Mesenchymal stem cell (in vitro differentiated cells and primary cell): ENCODE measurements around the gene CCDC136.

ENCODE experiments used
- DNase-seq: peaks from one replicate; pipeline ENCODE4 v3.0.0-alpha.2; 2013
- H2AFZ ChIP-seq: one replicate; pipeline ENCODE4 v1.6.1; 2013; ENCODE audit warnings: low read depth, mild to moderate bottlenecking, control low read depth, inconsistent platforms, low read length, moderate library complexity
- H2AK5ac ChIP-seq: 2 replicates; pipeline ENCODE4 v1.6.1; 2013; ENCODE audit warnings: low read length, moderate library complexity, mild to moderate bottlenecking, inconsistent platforms; ENCODE audit not compliant: severe bottlenecking
- H2BK120ac ChIP-seq: one replicate; pipeline ENCODE4 v1.6.1; 2013; ENCODE audit warnings: low read depth, mild to moderate bottlenecking, inconsistent platforms, low read length, moderate library complexity
- H2BK12ac ChIP-seq, 2 experiments: one replicate each; pipeline ENCODE4 v1.6.1; 2013; ENCODE audit warnings: inconsistent platforms in 2 of 2, low read length in 2 of 2, mild to moderate bottlenecking in 2 of 2, moderate library complexity in 2 of 2, control low read depth in 1 of 2
- H2BK15ac ChIP-seq: one replicate; pipeline ENCODE4 v1.6.1; 2013; ENCODE audit warnings: mild to moderate bottlenecking, low read depth, inconsistent platforms; ENCODE audit not compliant: poor library complexity, severe bottlenecking
- H2BK5ac ChIP-seq: 2 replicates; pipeline ENCODE4 v1.6.1; 2013; ENCODE audit warnings: low read depth, mild to moderate bottlenecking, low read length, control low read depth, inconsistent platforms; ENCODE audit not compliant: poor library complexity, severe bottlenecking
- H3K14ac ChIP-seq, 2 experiments: one replicate each; pipeline ENCODE4 v1.6.1; 2013; ENCODE audit warnings: inconsistent platforms in 2 of 2, low read length in 2 of 2, control low read depth in 1 of 2, mild to moderate bottlenecking in 1 of 2, moderate library complexity in 1 of 2
- H3K18ac ChIP-seq, 2 experiments: one replicate each; pipeline ENCODE4 v1.6.1; 2013; ENCODE audit warnings: inconsistent platforms in 2 of 2, low read length in 2 of 2, control low read depth in 1 of 2, low read depth in 1 of 2, mild to moderate bottlenecking in 1 of 2
- H3K23ac ChIP-seq, 2 experiments: one replicate each; pipeline ENCODE4 v1.6.1; 2013; ENCODE audit warnings: inconsistent platforms in 2 of 2, low read length in 2 of 2, mild to moderate bottlenecking in 2 of 2, moderate library complexity in 2 of 2, control low read depth in 1 of 2
- H3K27ac ChIP-seq: 2 replicates; pipeline ENCODE4 v1.5.1; 2013; ENCODE audit warnings: mild to moderate bottlenecking, moderate library complexity, low read length, control low read depth, inconsistent platforms; ENCODE audit not compliant: poor library complexity, severe bottlenecking
- H3K27me3 ChIP-seq, 2 experiments: 2 replicates each; pipeline versions ENCODE4 v1.6.1 to v1.7.0; 2013; ENCODE audit warnings: low read length in 2 of 2, mild to moderate bottlenecking in 2 of 2, moderate library complexity in 2 of 2, control low read depth in 1 of 2, inconsistent platforms in 1 of 2; ENCODE audit not compliant: control insufficient read depth in 1 of 2, insufficient read depth in 1 of 2
- H3K36me3 ChIP-seq, 2 experiments: 2 replicates each; pipeline versions ENCODE4 v1.6.1 to v1.7.0; 2013; ENCODE audit warnings: low read length in 2 of 2, control low read depth in 1 of 2, inconsistent platforms in 1 of 2, low read depth in 1 of 2, mild to moderate bottlenecking in 1 of 2; ENCODE audit not compliant: insufficient read depth in 2 of 2, control insufficient read depth in 1 of 2
- H3K4ac ChIP-seq, 2 experiments: one replicate each; pipeline ENCODE4 v1.6.1; 2013; ENCODE audit warnings: inconsistent platforms in 2 of 2, low read length in 2 of 2, mild to moderate bottlenecking in 2 of 2, moderate library complexity in 2 of 2, control low read depth in 1 of 2, low read depth in 1 of 2
- H3K4me1 ChIP-seq: 2 replicates; pipeline ENCODE4 v1.6.1; 2013; ENCODE audit warnings: low read depth, low read length, control low read depth; ENCODE audit not compliant: control insufficient read depth, insufficient read depth
- H3K4me2 ChIP-seq: 2 replicates; pipeline ENCODE4 v1.6.1; 2013; ENCODE audit warnings: low read length, mild to moderate bottlenecking, inconsistent platforms; ENCODE audit not compliant: poor library complexity, severe bottlenecking
- H3K4me3 ChIP-seq, 2 experiments: 2 replicates each; pipeline versions ENCODE4 v1.5.1 to v1.7.0; 2013; ENCODE audit warnings: low read length in 2 of 2, mild to moderate bottlenecking in 2 of 2, control low read depth in 1 of 2, low read depth in 1 of 2; ENCODE audit not compliant: insufficient read depth in 1 of 2
- H3K79me1 ChIP-seq: replicated peaks from 2 replicates; pipeline ENCODE4 v1.6.1; 2013; ENCODE audit warnings: mild to moderate bottlenecking, control low read depth, low read length, inconsistent platforms; ENCODE audit not compliant: poor library complexity, severe bottlenecking
- H3K9ac ChIP-seq: 2 replicates; pipeline ENCODE4 v1.7.0; 2013; ENCODE audit warnings: mild to moderate bottlenecking, low read length, moderate library complexity
- H3K9me3 ChIP-seq: 2 replicates; pipeline ENCODE4 v1.7.0; 2013; ENCODE audit warnings: mild to moderate bottlenecking, low read length; ENCODE audit not compliant: control insufficient read depth
- H4K8ac ChIP-seq: one replicate; pipeline ENCODE4 v1.6.1; 2013; ENCODE audit warnings: inconsistent platforms, mild to moderate bottlenecking, low read length, moderate library complexity
- H4K91ac ChIP-seq: one replicate; pipeline ENCODE4 v1.6.1; 2013; ENCODE audit warnings: mild to moderate bottlenecking, low read length, inconsistent platforms
- WGBS: methylation state at CpG from one replicate; pipeline ENCODE4 v1.1.7; 2013; ENCODE audit warnings: mixed read lengths; 5-methylcytosine and 5-hydroxymethylcytosine counted together

CCDC136 gene

GRCh38 chr7:128790315-128791041 is 1.3 kb upstream of the CCDC136 start:
- Histone ChIP-seq H2BK15ac (peak overlapping the region; percentile 73), H2BK12ac (no peak overlapping the region), H3K79me1 (no peaks in the 10 kb centered on the region), H3K36me3 (peaks cover 2 to 19% of the 10 kb centered on the region in 2 experiments), H4K8ac (peak overlapping the region; percentile 7), H3K23ac (peak overlapping the region in 1 of 2 experiments; percentile 86), H3K18ac (peak overlapping the region in 1 of 2 experiments; percentile 78), H3K27ac (no peak overlapping the region), H3K4me1 (peaks cover 9% of the 10 kb centered on the region), H3K4me2 (peak overlapping the region; percentile 99), H2BK5ac (no peak overlapping the region), H3K27me3 (peaks cover 0 to 15% of the 10 kb centered on the region in 2 experiments), H3K4me3 (peak overlapping the region; percentile 79 to 90), H2BK120ac (no peak overlapping the region), H3K14ac (no peak overlapping the region), H3K9ac (peak overlapping the region; percentile 85), H2AFZ (peak overlapping the region; percentile 94), H3K9me3 (no peaks in the 10 kb centered on the region), H3K4ac (no peak overlapping the region), H4K91ac (no peak overlapping the region), H2AK5ac (no peak overlapping the region)
- no peak for DNase-seq
- 10% methylated on average over 35 of the region's 45 CpGs for WGBS

GRCh38 chr7:128791972-128792327 is 182 bp downstream of the CCDC136 start:
- Histone ChIP-seq H3K18ac (peak overlapping the region in 1 of 2 experiments; percentile 67), H3K4me1 (peaks cover 9% of the 10 kb centered on the region), H3K9ac (peak overlapping the region; percentile 84), H2AFZ (no peak overlapping the region), H3K4ac (no peak overlapping the region), H3K23ac (no peak overlapping the region), H2BK120ac (peak overlapping the region; percentile 23), H4K8ac (peak overlapping the region; percentile 48), H3K79me1 (no peaks in the 10 kb centered on the region), H3K9me3 (no peaks in the 10 kb centered on the region), H3K4me2 (peak overlapping the region; percentile 99), H3K27me3 (peaks cover 0 to 15% of the 10 kb centered on the region in 2 experiments), H3K4me3 (peak overlapping the region; percentile 79 to 90), H4K91ac (peak overlapping the region; percentile 43), H3K27ac (no peak overlapping the region), H2BK12ac (no peak overlapping the region), H3K36me3 (peaks cover 2 to 25% of the 10 kb centered on the region in 2 experiments), H3K14ac (peak overlapping the region in 1 of 2 experiments; percentile 2), H2BK15ac (no peak overlapping the region), H2AK5ac (no peak overlapping the region), H2BK5ac (no peak overlapping the region)
- 22% methylated on average over 3 of the region's 9 CpGs for WGBS
- DNase-seq: peak; percentile 33

- Histone ChIP-seq H3K4me1 (peaks cover 9% of the 10 kb centered on the region), H3K4me2 (no peak overlapping the region), H3K79me1 (no peaks in the 10 kb centered on the region), H3K27ac (no peak overlapping the region), H3K9ac (peak overlapping the region; percentile 57), H3K9me3 (no peaks in the 10 kb centered on the region), H2AFZ (no peak overlapping the region), H3K27me3 (peaks cover 0 to 15% of the 10 kb centered on the region in 2 experiments), H3K18ac (no peak overlapping the region), H4K8ac (no peak overlapping the region), H3K4me3 (peak overlapping the region in 1 of 2 experiments; percentile 90), H2BK5ac (no peak overlapping the region), H2BK12ac (peak overlapping the region in 1 of 2 experiments; percentile 54), H3K14ac (no peak overlapping the region), H3K36me3 (peaks cover 2 to 32% of the 10 kb centered on the region in 2 experiments), H4K91ac (no peak overlapping the region), H3K23ac (no peak overlapping the region), H2AK5ac (no peak overlapping the region), H2BK15ac (no peak overlapping the region), H3K4ac (no peak overlapping the region), H2BK120ac (no peak overlapping the region)
- 80% methylated on average over 10 of the region's 10 CpGs for WGBS
- DNase-seq: no peak
These were observed 858 bp downstream of the CCDC136 start for GRCh38 chr7:128792471-128793180.

GRCh38 chr7:128793181-128793547 is 1.4 kb downstream of the CCDC136 start:
- no peak overlapping the region for H3K27ac ChIP-seq
- no peak overlapping the region for H3K14ac ChIP-seq
- H4K8ac ChIP-seq: no peak overlapping the region
- H3K4me3 ChIP-seq: peak overlapping the region in 1 of 2 experiments; percentile 90
- no peak overlapping the region for H2BK5ac ChIP-seq
- no peaks in the 10 kb centered on the region for H3K9me3 ChIP-seq
- H3K79me1 ChIP-seq: no peaks in the 10 kb centered on the region
- no peak overlapping the region for H3K23ac ChIP-seq
- peaks cover 2 to 33% of the 10 kb centered on the region in 2 experiments for H3K36me3 ChIP-seq
- no peak overlapping the region for H2BK15ac ChIP-seq
- H2BK120ac ChIP-seq: no peak overlapping the region
- peaks cover 9% of the 10 kb centered on the region for H3K4me1 ChIP-seq
- H2AK5ac ChIP-seq: no peak overlapping the region
- H2AFZ ChIP-seq: no peak overlapping the region
- no peak for DNase-seq
- no peak overlapping the region for H3K18ac ChIP-seq
- H4K91ac ChIP-seq: no peak overlapping the region
- H2BK12ac ChIP-seq: no peak overlapping the region
- no peak overlapping the region for H3K4me2 ChIP-seq
- WGBS: 88% methylated on average over 3 of the region's 5 CpGs
- no peak overlapping the region for H3K4ac ChIP-seq
- H3K27me3 ChIP-seq: peaks cover 0 to 15% of the 10 kb centered on the region in 2 experiments
- H3K9ac ChIP-seq: peak overlapping the region; percentile 57
